HepG2 (cell line): Measurements from ENCODE around the gene DLX4. TPM values are rescaled to one million over a fixed set of nuclear protein-coding genes. Genes with fewer than 3 reads are reported as not detected.

Experiments
- ATAC-seq: fragments of 200-7000 bp; cut with Tn5 transposase; 3 replicates; pipeline ENCODE4 v1.9.1; 2020; ENCODE audit warnings: mild to moderate bottlenecking, moderate library complexity
- BruUV-seq: library from RNA; stranded (reverse); fragments of 400-500 nt; replicated peaks from 2 replicates; lab custom pipeline; 2021; lab: Mats Ljungman, UMichigan
- CTCF ChIA-PET: fragments of 300-600 bp; formaldehyde crosslinking; extraction: SDS; loops from one replicate; lab custom pipeline; 2021; ENCODE audit warnings: low total read pairs, inconsistent platforms, low intra/inter-chr PET ratio; lab: Yijun Ruan, JAX
- POLR2A ChIA-PET: fragments of 350-600 bp; sonication (Branson Sonifier 250); formaldehyde crosslinking; loops from one replicate; lab custom pipeline; 2020; ENCODE audit warnings: antibody characterized with exemption, inconsistent platforms; lab: Yijun Ruan, JAX
- DNase-seq: peaks from one replicate; pipeline ENCODE4 v3.0.0-alpha.2; 2015; ENCODE audit warnings: low spot score
- FAIRE-seq: peaks from 3 replicates; lab custom pipeline; 2011; peaks lifted over from hg19 to GRCh38; lab: Jason Lieb, UNC
- H2AFZ ChIP-seq: one replicate; pipeline ENCODE4 v1.6.1; 2011; ENCODE audit warnings: low read length, inconsistent platforms
- H3K27ac ChIP-seq: fragments of 300-600 bp; 3 replicates; pipeline ENCODE4 v1.8.0; 2011; ENCODE audit warnings: mixed run types, mild to moderate bottlenecking, mixed read lengths, low read length, inconsistent platforms; ENCODE audit not compliant: insufficient read depth; ENCODE audit errors: extremely low read length
- H3K27me3 ChIP-seq, 2 experiments: fragments of 200-600 bp in 1 of 2; 2 replicates in 1 of 2; 3 replicates in 1 of 2; pipeline versions ENCODE4 v1.6.0 to v1.8.0; 2011; ENCODE audit warnings: low read length in 2 of 2, mild to moderate bottlenecking in 2 of 2, moderate library complexity in 2 of 2, inconsistent platforms in 1 of 2; ENCODE audit not compliant: insufficient read depth in 2 of 2, control insufficient read depth in 1 of 2
- H3K36me3 ChIP-seq, 2 experiments: fragments of 200-600 bp in 1 of 2; replicated peaks in 1 of 2; 2 replicates in 1 of 2; 3 replicates in 1 of 2; pipeline versions ENCODE4 v1.5.1 to v1.8.0; 2011; ENCODE audit warnings: low read length in 2 of 2, inconsistent platforms in 1 of 2; ENCODE audit not compliant: insufficient read depth in 2 of 2, control insufficient read depth in 1 of 2
- H3K4me1 ChIP-seq: 2 replicates; pipeline ENCODE4 v1.5.1; 2012; ENCODE audit warnings: low read length, inconsistent platforms; ENCODE audit not compliant: insufficient read depth
- H3K4me2 ChIP-seq: 2 replicates; pipeline ENCODE4 v1.6.0; 2011; ENCODE audit warnings: low read depth, low read length, inconsistent platforms
- H3K4me3 ChIP-seq, 3 experiments: fragments of 200-600 bp in 1 of 3; sonication (generic), shearing (Covaris generic) in 1 of 3; replicated peaks in 1 of 3; 2 replicates each; pipeline ENCODE4 v1.5.1; 2011 to 2016; ENCODE audit warnings: low read length in 3 of 3, inconsistent platforms in 2 of 3, low read depth in 2 of 3, mild to moderate bottlenecking in 2 of 3, control low read depth in 1 of 3, mixed read lengths in 1 of 3; ENCODE audit not compliant: insufficient read depth in 1 of 3
- H3K79me2 ChIP-seq: one replicate; pipeline ENCODE4 v1.6.1; 2011; ENCODE audit warnings: low read length, inconsistent platforms; ENCODE audit not compliant: insufficient read depth
- H3K9ac ChIP-seq: 2 replicates; pipeline ENCODE4 v1.6.0; 2011; ENCODE audit warnings: mild to moderate bottlenecking, low read depth, low read length, inconsistent platforms; ENCODE audit not compliant: insufficient read depth
- H3K9me3 ChIP-seq: 2 replicates; pipeline ENCODE4 v1.5.1; 2012; ENCODE audit warnings: mild to moderate bottlenecking, low read length
- H4K20me1 ChIP-seq: 2 replicates; pipeline ENCODE4 v1.6.0; 2011; ENCODE audit warnings: inconsistent platforms, mild to moderate bottlenecking, low read length, moderate library complexity; ENCODE audit not compliant: insufficient read depth
- AKAP8 ChIP-seq: sonication (generic); formaldehyde crosslinking; IDR thresholded peaks from 2 replicates; pipeline ENCODE4 v1.5.1; 2020; ENCODE audit warnings: mild to moderate bottlenecking, missing genetic modification reagents
- CCAR2 ChIP-seq: fragments of 200-400 bp; formaldehyde crosslinking; optimal IDR thresholded peaks from 2 replicates; pipeline ENCODE3; 2018; ENCODE audit warnings: low read depth, mild to moderate bottlenecking, low read length, moderate library complexity
- GLMP ChIP-seq: sonication (generic); formaldehyde crosslinking; IDR thresholded peaks from 2 replicates; pipeline ENCODE4 v1.9.0; 2021; ENCODE audit warnings: missing genetic modification reagents, mild to moderate bottlenecking, borderline replicate concordance
- MIER3 ChIP-seq: IDR thresholded peaks from 2 replicates; pipeline ENCODE4 v1.6.1; 2016; ENCODE audit warnings: missing compliant biosample characterization, borderline replicate concordance
- REPIN1 ChIP-seq: sonication (generic); formaldehyde crosslinking; IDR thresholded peaks from 2 replicates; pipeline ENCODE4 v1.8.0; 2022; ENCODE audit warnings: missing genetic modification reagents, low read depth, mild to moderate bottlenecking, borderline replicate concordance
- RFXAP ChIP-seq: sonication (generic); formaldehyde crosslinking; IDR thresholded peaks from 2 replicates; pipeline ENCODE4 v1.4.0; 2020; ENCODE audit warnings: missing genetic modification reagents, borderline replicate concordance
- RNF219 ChIP-seq: sonication (generic); formaldehyde crosslinking; IDR thresholded peaks from 2 replicates; pipeline ENCODE4 v1.5.0; 2020; ENCODE audit warnings: mild to moderate bottlenecking, missing genetic modification reagents
- SMC3 ChIP-seq: IDR thresholded peaks from 2 replicates; pipeline ENCODE4 v1.6.1; 2011; ENCODE audit warnings: low read length, improper control_type of control experiment
- SRSF9 ChIP-seq: fragments of 200-400 bp; formaldehyde crosslinking; IDR thresholded peaks from 2 replicates; pipeline ENCODE4 v1.6.1; 2018; ENCODE audit warnings: borderline replicate concordance, mild to moderate bottlenecking, low read depth, low read length; ENCODE audit not compliant: insufficient read depth, poor library complexity, severe bottlenecking
- TFAP4 ChIP-seq: sonication (generic); IDR thresholded peaks from 2 replicates; pipeline ENCODE4 v1.6.1; 2016; ENCODE audit warnings: low read depth, borderline replicate concordance
- TP53 ChIP-seq: sonication (generic); formaldehyde crosslinking; conservative IDR thresholded peaks from 2 replicates; pipeline ENCODE4 v1.4.0; 2020; ENCODE audit warnings: missing genetic modification reagents
- YEATS2 ChIP-seq: sonication (generic); formaldehyde crosslinking; IDR thresholded peaks from 2 replicates; pipeline ENCODE4 v1.4.0; 2020; ENCODE audit warnings: missing genetic modification reagents, borderline replicate concordance
- ZFP82 ChIP-seq: sonication (generic); formaldehyde crosslinking; IDR thresholded peaks from 2 replicates; pipeline ENCODE4 v1.5.1; 2020; ENCODE audit warnings: mild to moderate bottlenecking, missing genetic modification reagents, borderline replicate concordance
- ZNF263 ChIP-seq: sonication (generic); formaldehyde crosslinking; IDR thresholded peaks from 2 replicates; pipeline ENCODE4 v1.4.0; 2020; ENCODE audit warnings: missing genetic modification reagents
- ZNF30 ChIP-seq: sonication (generic); formaldehyde crosslinking; IDR thresholded peaks from 2 replicates; pipeline ENCODE4 v1.5.0; 2020; ENCODE audit warnings: mild to moderate bottlenecking, missing genetic modification reagents
- ZNF337 ChIP-seq: sonication (generic); formaldehyde crosslinking; IDR thresholded peaks from 2 replicates; pipeline ENCODE4 v1.5.1; 2020; ENCODE audit warnings: missing genetic modification reagents, low read depth, mild to moderate bottlenecking, borderline replicate concordance
- ZNF367 ChIP-seq: sonication (generic); formaldehyde crosslinking; IDR thresholded peaks from 2 replicates; pipeline ENCODE4 v1.4.0; 2020; ENCODE audit warnings: missing genetic modification reagents, borderline replicate concordance
- ZNF550 ChIP-seq: sonication (generic); formaldehyde crosslinking; IDR thresholded peaks from 2 replicates; pipeline ENCODE4 v1.4.0; 2020; ENCODE audit warnings: mild to moderate bottlenecking, missing genetic modification reagents, borderline replicate concordance
- ZNF724P ChIP-seq: sonication (generic); formaldehyde crosslinking; IDR thresholded peaks from 2 replicates; pipeline ENCODE4 v1.8.0; 2022; ENCODE audit warnings: missing genetic modification reagents, borderline replicate concordance
- ZNF790 ChIP-seq: sonication (generic); formaldehyde crosslinking; IDR thresholded peaks from 2 replicates; pipeline ENCODE4 v1.8.0; 2022; ENCODE audit warnings: missing genetic modification reagents, mild to moderate bottlenecking, borderline replicate concordance
- WGBS: methylation state at CpG from one replicate; pipeline ENCODE4 v1.1.6; 2017; ENCODE audit warnings: low lambda C conversion rate; 5-methylcytosine and 5-hydroxymethylcytosine counted together
- in situ Hi-C: cut with HindIII; loops from 2 replicates; pipeline ENCODE4 v1.10.0; 2017; ENCODE audit warnings: low pct_unique_long_range_greater_than_20kb; ENCODE audit not compliant: extremely low pct_ligation_motif_present
- intact Hi-C: fragments of 100-400 bp; cut with micrococcal nuclease; formaldehyde crosslinking; loops from one replicate; pipeline ENCODE4 v1.10.0; 2022; ENCODE audit not compliant: unreplicated experiment
- polyA plus RNA-seq, 8 experiments: library from polyadenylated mRNA; depleted of rRNA in 3 of 8; stranded (reverse) in 7 of 8; unstranded in 1 of 8; fragments of >200 nt; fragmentation: Illumina TruSeq in 4 of 8; extraction: Trizol in 4 of 8; gene quantifications; 2 replicates each; pipeline versions ENCODE4 v1.2.1 to v1.2.3, GENCODE V29; 2011 to 2016; ENCODE audit warnings: low read depth in 4 of 8, missing spikeins in 1 of 8, mixed read lengths in 1 of 8; ENCODE audit not compliant: insufficient read depth in 1 of 8
- total RNA-seq, 5 experiments: library from RNA; depleted of rRNA; stranded (reverse); fragments of >200 nt; fragmentation: Illumina TruSeq; extraction: Trizol; gene quantifications; 2 replicates each; pipeline ENCODE4 v1.2.3, GENCODE V29; 2016; ENCODE audit warnings: low read depth in 1 of 5

The DLX4 gene
- total and polyA plus RNA-seq, 2 of the 13 experiments (the other 11 are each of a cell fraction or from before 2014, with no cell fraction given) = 0.55 to 2.3 TPM

- TF ChIP-seq RNF219 (CRISPR knock-in tag) = no peak
- TF ChIP-seq, all 625 proteins: peak for 0
Observed at GRCh38 chr17:50014471-50015088, 45.6 kb downstream of the DLX4 start (continued).

GRCh38 chr17:50015146-50015545 lies 46.2 kb downstream of the DLX4 start:
- no TSS peak for BruUV-seq
- Histone ChIP-seq H3K9me3 (peaks cover 3% of the 10 kb centered on the region; the same call in 1 of the 2 replicates), H3K27me3 (no peaks in the 10 kb centered on the region), H3K27ac (no peak overlapping the region), H3K4me1 (no peaks in the 10 kb centered on the region), H3K4me3 (no peak overlapping the region), H3K36me3 (no peaks in the 10 kb centered on the region), H3K4me2 (no peak overlapping the region), H4K20me1 (no peaks in the 10 kb centered on the region), H2AFZ (no peak overlapping the region), H3K9ac (no peak overlapping the region), H3K79me2 (no peaks in the 10 kb centered on the region)
- TF ChIP-seq ZNF337 (no peak), TFAP4 (no peak), REPIN1 (CRISPR knock-in tag) (no peak), AKAP8 (CRISPR knock-in tag) (no peak), ZNF30 (CRISPR knock-in tag) (no peak), ZNF724P (no peak), MIER3 (CRISPR knock-in tag) (no peak), SMC3 (no peak), ZNF367 (no peak), CCAR2 (no peak), ZFP82 (CRISPR knock-in tag) (no peak), ZNF790 (no peak), ZNF263 (CRISPR knock-in tag) (no peak), YEATS2 (CRISPR knock-in tag) (no peak), SRSF9 (no peak), TP53 (CRISPR knock-in tag) (no peak), RFXAP (CRISPR knock-in tag) (no peak), GLMP (CRISPR knock-in tag) (no peak), ZNF550 (CRISPR knock-in tag) (no peak)
- POLR2A ChIA-PET = no interaction called here
- ATAC-seq (no peak), DNase-seq (no peak), FAIRE-seq (no peak)
- CTCF ChIA-PET = no interaction called here
- intact Hi-C loops = no loop called here
- WGBS = 44% methylated on average over 2 of the region's 2 CpGs
- in situ Hi-C loops = no loop called here
